ENCODE measurements around the gene RBM38.

Gene RBM38

DNA sequence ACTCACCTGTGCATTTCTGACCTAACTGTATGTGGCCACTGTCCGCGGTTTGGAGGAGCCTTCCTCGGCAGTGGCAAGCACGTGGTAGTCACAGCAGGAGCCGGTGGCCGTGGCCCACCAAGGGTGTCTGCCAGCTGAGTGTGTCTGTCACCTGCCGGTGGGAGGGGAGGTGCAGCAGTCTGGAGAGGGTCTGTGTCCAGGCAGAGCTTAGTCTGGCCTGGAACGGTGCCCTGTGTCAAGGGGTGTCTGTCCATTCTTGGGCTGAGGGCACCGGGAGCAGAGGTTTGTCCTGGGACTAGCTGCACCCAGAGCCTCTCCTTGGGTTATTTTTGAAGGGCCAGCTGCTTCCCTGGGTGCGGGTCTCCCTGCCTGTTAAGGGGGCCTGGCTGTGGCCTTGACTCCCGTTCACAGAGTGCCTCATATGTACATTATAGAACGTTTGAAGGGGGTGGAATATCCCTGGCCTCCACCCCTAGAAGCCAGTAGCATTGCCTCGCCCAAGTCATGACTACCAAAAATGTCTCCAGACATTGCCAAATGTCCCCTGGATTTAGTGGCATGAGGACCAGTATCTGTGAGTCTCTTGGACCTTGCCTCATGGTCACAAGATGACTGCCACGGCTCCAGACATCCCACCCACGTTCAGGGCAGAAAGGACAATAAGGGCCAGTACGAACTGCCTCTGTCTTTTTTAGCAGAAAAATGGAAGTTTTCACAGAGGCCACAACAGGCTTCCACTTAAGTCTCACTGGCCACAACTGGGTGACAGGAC is 5.2 kb downstream of the RBM38 start:
- Histone ChIP-seq H3K27me3 (ENCODE audit: insufficient read depth, low read depth, severe bottlenecking) (no peaks in the 10 kb centered on the region), H3K27ac (no peak overlapping the region), H3K9me3 (ENCODE audit: severe bottlenecking) (no peaks in the 10 kb centered on the region), H3K36me3 (peaks cover 51% of the 10 kb centered on the region), H3K4me3 (ENCODE audit: low read depth, low read length) (no peak overlapping the region)
- no peak for DNase-seq
- TF ChIP-seq, protein P1, sequence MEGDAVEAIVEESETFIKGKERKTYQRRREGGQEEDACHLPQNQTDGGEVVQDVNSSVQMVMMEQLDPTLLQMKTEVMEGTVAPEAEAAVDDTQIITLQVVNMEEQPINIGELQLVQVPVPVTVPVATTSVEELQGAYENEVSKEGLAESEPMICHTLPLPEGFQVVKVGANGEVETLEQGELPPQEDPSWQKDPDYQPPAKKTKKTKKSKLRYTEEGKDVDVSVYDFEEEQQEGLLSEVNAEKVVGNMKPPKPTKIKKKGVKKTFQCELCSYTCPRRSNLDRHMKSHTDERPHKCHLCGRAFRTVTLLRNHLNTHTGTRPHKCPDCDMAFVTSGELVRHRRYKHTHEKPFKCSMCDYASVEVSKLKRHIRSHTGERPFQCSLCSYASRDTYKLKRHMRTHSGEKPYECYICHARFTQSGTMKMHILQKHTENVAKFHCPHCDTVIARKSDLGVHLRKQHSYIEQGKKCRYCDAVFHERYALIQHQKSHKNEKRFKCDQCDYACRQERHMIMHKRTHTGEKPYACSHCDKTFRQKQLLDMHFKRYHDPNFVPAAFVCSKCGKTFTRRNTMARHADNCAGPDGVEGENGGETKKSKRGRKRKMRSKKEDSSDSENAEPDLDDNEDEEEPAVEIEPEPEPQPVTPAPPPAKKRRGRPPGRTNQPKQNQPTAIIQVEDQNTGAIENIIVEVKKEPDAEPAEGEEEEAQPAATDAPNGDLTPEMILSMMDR (IDR thresholded peaks at IDR 0.05; ENCODE audit: low read depth, low read length), result no peak

DNA sequence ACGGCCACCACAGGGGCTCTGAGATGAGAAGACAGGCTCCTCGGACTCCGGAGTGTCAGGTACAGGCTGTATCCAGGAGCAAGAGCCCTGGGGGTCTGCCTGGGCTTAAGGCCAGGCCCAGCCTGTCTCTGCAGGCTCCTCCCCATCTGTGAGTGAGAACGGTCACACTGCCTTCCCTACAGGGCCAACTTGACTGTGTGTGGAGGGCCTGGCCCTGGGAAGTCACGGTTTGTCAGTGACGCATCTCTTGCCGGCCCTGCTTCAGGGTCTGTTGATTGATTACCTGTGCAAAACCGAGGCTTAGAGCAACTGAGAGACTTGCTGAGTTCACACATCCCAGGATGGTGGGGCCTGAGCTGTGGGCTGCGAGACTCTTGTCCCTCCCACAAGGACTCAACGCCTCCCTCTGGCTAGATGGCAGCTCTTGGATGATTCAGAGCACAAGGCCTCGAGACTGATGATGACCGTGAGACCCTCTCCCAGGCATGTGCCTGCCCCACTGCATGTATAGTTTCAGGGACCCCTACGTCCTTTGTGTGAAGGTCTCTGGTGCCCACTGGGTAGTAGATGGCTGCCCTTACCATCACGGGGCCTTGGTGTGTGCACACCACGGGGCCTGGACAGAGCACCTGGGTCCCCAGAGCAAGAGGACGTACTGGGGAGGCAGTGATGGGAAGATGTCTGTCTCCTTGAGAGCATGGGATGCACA is 5.9 kb downstream of the RBM38 start:
- peaks cover 51% of the 10 kb centered on the region for H3K36me3 ChIP-seq
- H3K4me3 ChIP-seq (ENCODE audit: low read depth, low read length), result no peak overlapping the region
- TF ChIP-seq, protein P1 (IDR thresholded peaks at IDR 0.05; ENCODE audit: low read depth, low read length), result no peak
- H3K27me3 ChIP-seq (ENCODE audit: insufficient read depth, low read depth, severe bottlenecking), result no peaks in the 10 kb centered on the region
- H3K9me3 ChIP-seq (ENCODE audit: severe bottlenecking), result no peaks in the 10 kb centered on the region
- no peak for DNase-seq
- no peak overlapping the region for H3K27ac ChIP-seq

DNA sequence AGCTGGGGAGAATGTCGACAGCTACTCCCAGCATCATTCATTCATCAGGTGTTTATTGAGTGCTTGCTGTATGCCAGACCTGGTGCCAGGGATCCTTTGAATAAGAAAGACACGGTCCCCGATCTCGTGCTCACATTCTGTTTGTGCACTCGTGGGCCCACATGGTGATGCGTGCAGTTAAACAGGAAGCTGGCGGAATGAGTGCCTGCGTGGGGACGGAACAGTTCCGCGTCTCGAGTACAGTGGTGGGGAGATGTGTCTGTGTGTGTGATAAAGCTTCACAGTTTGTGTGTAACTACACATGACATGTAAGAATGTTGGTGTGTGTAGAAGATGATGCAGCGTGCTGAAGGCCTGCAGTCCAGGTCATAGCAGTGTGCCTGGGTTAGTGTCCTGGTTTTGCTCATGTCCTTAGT is 6.5 kb downstream of the RBM38 start:
- DNase-seq, result no peak
- no peaks in the 10 kb centered on the region for H3K27me3 ChIP-seq (ENCODE audit: insufficient read depth, low read depth, severe bottlenecking)
- peaks cover 54% of the 10 kb centered on the region for H3K36me3 ChIP-seq
- H3K27ac ChIP-seq, result no peak overlapping the region
- H3K4me3 ChIP-seq (ENCODE audit: low read depth, low read length), result no peak overlapping the region
- H3K9me3 ChIP-seq (ENCODE audit: severe bottlenecking), result no peaks in the 10 kb centered on the region
- TF ChIP-seq, protein P1 (IDR thresholded peaks at IDR 0.05; ENCODE audit: low read depth, low read length), result no peak

DNA sequence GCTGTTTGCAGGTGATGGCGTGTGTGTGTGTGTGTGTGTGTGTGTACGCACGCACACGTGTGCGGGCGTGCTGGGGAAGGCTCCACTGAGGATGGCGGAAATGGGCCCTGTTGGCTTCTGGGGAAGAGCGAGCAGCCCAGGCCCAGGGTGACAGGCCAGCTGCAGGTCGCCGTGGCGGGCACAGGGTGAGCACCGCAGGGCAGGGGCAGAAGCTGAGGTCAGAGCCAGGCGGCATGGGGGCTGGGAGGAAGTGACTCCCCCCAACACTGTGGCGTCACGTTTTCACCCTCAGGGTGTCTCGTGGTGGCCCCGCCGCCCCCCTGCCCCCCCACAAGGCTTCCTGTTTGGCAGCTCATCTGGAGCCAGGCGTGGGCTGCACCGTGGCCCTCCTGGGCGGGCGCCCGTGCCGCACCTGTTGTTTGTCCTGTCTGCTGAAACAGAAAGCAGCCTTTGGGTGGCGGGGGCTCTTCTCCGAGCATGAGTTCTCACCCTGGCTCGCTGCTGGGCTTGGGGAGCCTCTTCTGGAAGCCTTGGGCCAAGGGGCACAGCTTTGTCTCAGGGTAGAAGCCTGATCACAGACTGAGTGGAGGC is 7.1 kb downstream of the RBM38 start:
- no peak for DNase-seq
- TF ChIP-seq, protein P1 (IDR thresholded peaks at IDR 0.05; ENCODE audit: low read depth, low read length), result no peak
- H3K27ac ChIP-seq, result no peak overlapping the region
- H3K4me3 ChIP-seq (ENCODE audit: low read depth, low read length), result no peak overlapping the region
- no peaks in the 10 kb centered on the region for H3K27me3 ChIP-seq (ENCODE audit: insufficient read depth, low read depth, severe bottlenecking)
- peaks cover 48% of the 10 kb centered on the region for H3K36me3 ChIP-seq
- no peaks in the 10 kb centered on the region for H3K9me3 ChIP-seq (ENCODE audit: severe bottlenecking)

DNA sequence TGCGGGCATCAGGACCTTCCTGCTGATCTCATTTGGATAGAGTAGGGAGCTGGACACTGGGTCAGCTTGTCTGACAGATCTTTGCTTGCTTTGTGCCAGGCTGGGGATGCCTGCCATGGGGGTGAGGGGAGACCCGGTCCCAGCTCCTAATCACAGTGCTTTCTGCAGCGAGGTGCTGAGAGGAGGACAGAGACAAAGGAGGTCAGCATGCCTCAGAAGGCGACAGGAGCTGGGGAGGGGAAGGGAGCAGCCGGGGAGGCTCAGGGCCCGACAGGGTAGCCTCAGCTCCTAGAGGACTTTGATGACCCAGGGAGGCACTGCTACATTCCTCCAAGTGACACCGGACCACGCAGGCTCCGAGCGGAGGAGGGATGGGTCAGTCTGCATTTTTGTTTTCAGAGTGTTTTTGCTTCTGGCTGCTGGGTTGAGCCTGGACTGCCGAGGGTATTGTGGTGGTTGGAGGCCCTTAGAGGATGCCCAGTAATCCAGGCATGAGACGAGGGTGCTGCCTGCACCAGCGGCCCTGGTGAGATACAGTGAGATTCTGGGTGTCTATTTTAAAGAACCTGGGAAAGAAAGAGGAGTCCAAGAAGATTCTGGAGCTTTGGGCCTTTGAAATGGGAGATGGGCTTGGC is 7.8 kb downstream of the RBM38 start:
- no peak overlapping the region for H3K27ac ChIP-seq
- peaks cover 45% of the 10 kb centered on the region for H3K36me3 ChIP-seq
- H3K27me3 ChIP-seq (ENCODE audit: insufficient read depth, low read depth, severe bottlenecking), result no peaks in the 10 kb centered on the region
- DNase-seq, result no peak
- TF ChIP-seq, protein P1 (IDR thresholded peaks at IDR 0.05; ENCODE audit: low read depth, low read length), result no peak
- H3K9me3 ChIP-seq (ENCODE audit: severe bottlenecking), result no peaks in the 10 kb centered on the region
- no peak overlapping the region for H3K4me3 ChIP-seq (ENCODE audit: low read depth, low read length)
